GM20000 (cell line): ENCODE measurements around the gene SPACA7.

Experiments
- DNase-seq: peaks from one replicate; pipeline ENCODE4 v3.0.0; 2012; ENCODE audit warnings: low spot score
- TF ChIP-seq, protein P1 (sequence below): IDR thresholded peaks from 2 replicates; pipeline ENCODE4 v1.5.1; 2012; ENCODE audit warnings: mild to moderate bottlenecking, control low read depth; ENCODE audit errors: extremely low read depth, missing control alignments

Gene SPACA7

DNA sequence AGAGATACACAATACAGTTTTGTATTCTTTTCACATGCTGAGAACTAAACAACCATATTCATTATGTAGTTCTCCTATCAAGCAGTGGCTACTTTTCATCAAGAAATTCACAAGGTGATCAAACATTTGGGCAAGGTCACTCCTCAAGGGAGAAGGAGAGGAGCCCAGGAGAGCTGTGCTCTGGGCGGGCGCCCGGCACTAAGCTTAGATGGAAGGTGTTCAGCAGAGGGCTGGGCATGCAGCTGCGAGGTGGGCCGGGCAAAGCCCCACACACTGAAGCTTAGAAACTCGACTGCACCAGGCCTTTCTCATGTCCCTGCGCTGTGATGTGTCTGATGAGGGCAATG lies 30.4 kb upstream of the SPACA7 start:
- DNase-seq, result no peak
- TF ChIP-seq, protein P1, sequence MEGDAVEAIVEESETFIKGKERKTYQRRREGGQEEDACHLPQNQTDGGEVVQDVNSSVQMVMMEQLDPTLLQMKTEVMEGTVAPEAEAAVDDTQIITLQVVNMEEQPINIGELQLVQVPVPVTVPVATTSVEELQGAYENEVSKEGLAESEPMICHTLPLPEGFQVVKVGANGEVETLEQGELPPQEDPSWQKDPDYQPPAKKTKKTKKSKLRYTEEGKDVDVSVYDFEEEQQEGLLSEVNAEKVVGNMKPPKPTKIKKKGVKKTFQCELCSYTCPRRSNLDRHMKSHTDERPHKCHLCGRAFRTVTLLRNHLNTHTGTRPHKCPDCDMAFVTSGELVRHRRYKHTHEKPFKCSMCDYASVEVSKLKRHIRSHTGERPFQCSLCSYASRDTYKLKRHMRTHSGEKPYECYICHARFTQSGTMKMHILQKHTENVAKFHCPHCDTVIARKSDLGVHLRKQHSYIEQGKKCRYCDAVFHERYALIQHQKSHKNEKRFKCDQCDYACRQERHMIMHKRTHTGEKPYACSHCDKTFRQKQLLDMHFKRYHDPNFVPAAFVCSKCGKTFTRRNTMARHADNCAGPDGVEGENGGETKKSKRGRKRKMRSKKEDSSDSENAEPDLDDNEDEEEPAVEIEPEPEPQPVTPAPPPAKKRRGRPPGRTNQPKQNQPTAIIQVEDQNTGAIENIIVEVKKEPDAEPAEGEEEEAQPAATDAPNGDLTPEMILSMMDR, result no peak

DNA sequence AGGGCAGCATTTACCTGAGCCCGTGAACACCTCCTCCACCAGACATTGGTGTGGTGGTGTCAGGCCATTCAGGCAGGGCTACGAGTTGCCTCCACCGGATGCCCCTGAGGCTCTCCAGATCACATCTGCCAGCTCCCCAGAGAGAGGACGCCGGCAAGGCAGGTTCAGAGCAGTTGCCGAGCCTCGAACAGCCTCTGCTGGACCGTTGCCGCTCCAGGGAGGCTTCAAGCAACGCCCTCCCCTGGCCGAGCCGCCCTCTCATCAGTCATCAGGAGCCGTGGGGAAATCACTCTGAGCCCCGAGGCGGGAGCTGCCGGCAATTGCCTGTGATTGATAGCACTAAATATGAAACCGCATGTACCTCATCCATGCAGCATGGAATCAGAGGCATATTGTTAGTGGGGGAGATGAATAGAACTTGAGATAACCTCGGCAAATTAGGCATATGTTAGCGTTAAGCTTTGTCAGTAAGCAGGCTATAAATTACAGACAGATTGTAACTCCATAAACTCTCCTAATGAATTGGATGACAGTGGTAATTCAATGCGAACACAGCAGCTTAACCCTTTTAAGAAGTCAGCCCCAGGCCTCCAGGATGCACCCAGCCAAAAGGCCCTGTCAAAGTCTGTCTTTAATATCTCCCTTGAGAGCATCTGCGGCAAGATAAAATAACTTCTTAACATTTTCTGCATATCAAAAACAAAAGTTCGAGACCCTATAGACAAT lies 29.8 kb upstream of the SPACA7 start:
- no peak for DNase-seq
- TF ChIP-seq, protein P1, result no peak

DNA sequence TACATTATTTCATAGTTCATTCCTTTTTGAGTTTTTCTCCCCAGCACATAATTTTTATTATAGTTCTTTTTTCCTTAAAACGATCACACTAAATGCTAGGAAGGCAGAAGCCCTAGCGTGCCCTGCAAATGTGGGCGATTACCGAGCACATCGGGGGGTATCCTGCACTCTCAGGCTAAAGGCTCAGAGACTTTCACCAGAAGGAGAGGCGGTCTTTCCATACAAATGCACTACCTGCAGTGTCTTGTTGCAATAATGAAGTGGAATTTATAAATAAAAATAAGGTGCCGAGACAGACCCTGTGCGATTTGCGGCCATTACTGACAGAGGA lies 29.3 kb upstream of the SPACA7 start:
- DNase-seq, result no peak
- TF ChIP-seq, protein P1, result no peak

DNA sequence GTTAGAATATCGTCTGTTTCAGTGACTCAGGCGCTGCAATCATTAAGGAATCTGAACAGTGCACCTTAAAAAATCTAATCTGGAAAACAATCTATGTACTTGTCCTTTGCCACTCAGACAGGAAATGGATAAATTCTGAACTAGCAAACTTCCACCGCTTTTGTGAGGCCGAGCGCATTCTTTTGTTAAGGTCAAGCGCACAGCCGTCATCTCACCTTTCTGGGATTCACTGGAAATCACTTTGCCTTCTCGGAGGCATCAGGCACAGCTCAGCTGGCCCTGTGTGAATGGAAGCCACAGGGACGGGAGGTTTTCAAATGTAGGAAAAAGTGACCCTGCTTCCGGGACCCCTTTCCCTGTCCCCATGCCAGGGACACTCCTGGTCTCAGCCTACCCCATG lies 28.2 kb upstream of the SPACA7 start:
- TF ChIP-seq, protein P1, result no peak
- no peak for DNase-seq

DNA sequence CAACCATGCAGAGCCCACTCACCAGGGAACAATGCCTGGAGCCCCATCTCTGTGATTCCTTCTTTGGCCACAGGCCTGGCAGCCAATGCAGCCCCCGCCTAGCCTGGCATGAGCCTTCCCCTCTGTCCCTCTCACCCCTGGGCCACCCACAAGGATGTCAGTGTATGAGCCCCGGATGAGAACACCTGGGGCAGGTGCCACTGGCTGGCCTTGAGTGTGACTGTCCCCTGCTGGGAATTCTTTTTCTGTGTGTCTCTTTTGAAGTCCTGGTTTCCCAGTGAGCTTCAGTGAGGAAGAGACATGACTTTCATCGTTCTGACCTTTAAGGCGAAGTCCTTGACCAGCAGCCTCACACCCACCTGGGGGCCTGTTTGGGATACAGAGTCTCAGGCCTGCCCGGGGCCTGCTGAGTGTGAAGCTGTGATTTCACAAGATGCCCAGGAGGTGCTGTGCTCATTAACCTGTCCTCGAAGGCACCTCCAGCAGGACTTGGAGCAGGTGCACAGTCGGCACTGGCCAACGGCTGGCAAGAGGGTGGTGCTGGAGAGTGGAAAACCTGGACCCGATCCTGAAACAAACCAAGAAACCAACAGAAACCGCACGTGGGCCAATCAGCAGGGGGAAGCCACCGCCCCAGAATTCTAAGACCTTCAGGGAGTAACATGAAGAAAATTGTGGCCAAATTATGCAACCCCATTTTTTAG lies 27.4 kb upstream of the SPACA7 start:
- TF ChIP-seq, protein P1, result no peak
- no peak for DNase-seq

DNA sequence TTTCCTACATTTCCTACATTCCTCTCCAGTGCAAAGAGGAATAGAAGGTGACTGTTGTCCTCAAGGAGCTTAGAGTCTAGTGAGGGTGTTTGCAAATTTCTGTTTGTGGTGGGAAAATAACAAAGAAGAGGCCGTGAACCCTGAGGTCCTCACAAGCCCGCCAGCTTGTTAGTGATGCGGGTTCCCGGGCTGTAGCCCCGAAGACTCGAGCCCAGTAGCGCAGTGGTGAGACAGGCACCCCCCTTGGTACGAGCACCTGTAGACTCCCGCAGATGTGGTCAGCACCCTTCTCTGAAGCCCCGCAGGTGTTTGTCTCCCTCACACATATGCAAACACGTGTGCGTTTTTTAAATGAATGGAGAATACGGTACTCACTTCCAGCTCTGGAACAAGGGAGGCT lies 26.5 kb upstream of the SPACA7 start:
- DNase-seq, result no peak
- TF ChIP-seq, protein P1, result no peak

DNA sequence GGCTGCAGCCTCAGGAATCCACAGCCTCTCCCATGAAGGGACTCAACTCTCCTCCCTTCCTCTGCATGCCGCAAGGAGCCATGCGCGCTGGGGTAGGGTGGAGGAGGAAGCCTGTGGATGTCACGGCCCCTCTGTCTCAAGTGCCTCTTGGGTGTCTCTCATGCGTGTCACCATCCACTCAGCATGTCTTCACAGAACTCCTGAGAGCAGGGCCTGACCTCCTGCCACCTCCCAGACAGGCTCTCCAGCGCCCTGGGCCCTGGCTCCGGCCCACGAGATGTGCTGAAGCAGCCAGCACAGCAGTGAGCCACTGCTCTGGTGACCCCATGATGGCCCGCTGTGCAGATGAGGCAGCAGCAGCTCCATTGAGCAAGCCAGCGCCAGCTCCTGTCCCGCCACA lies 25.9 kb upstream of the SPACA7 start:
- no peak for DNase-seq
- TF ChIP-seq, protein P1, result no peak
